HEK293 (cell line): ENCODE data around the gene CEBPE.

Source experiments
- CTCF ChIA-PET: fragments of 350-600 bp; formaldehyde crosslinking; extraction: SDS; loops from one replicate; lab custom pipeline; 2021; ENCODE audit warnings: antibody characterized with exemption; lab: Yijun Ruan, JAX
- POLR2A ChIA-PET: fragments of 300-600 bp; formaldehyde crosslinking; extraction: SDS; loops from one replicate; lab custom pipeline; 2020; ENCODE audit warnings: antibody characterized with exemption, inconsistent platforms; lab: Yijun Ruan, JAX
- H3K27ac ChIP-seq: fragments of 200-500 bp; sonication (Bioruptor generic); 2 replicates; pipeline ENCODE4 v1.5.1; 2014; ENCODE audit warnings: low read depth, low read length, control low read depth, inconsistent platforms; ENCODE audit errors: extremely low read depth
- H3K36me3 ChIP-seq, 2 experiments: fragments of 200-500 bp in 1 of 2; sonication (Bioruptor generic) in 1 of 2; 1 replicate in 1 of 2; 2 replicates in 1 of 2; pipeline ENCODE4 v1.5.1; 2014 to 2017; ENCODE audit warnings: inconsistent platforms in 2 of 2, low read length in 2 of 2; ENCODE audit not compliant: control insufficient read depth in 2 of 2, insufficient read depth in 1 of 2
- H3K4me1 ChIP-seq: fragments of 200-500 bp; sonication (Bioruptor generic); 2 replicates; pipeline ENCODE4 v1.5.1; 2014; ENCODE audit warnings: mild to moderate bottlenecking, low read length, inconsistent platforms; ENCODE audit not compliant: control insufficient read depth, insufficient read depth
- H3K4me3 ChIP-seq: 2 replicates; pipeline ENCODE4 v1.5.1; 2011; ENCODE audit warnings: low read depth, mild to moderate bottlenecking, control low read depth, low read length, moderate library complexity
- H3K9me3 ChIP-seq: fragments of 200-500 bp; sonication (Bioruptor generic); 2 replicates; pipeline ENCODE4 v1.5.1; 2014; ENCODE audit warnings: low read depth, low read length, inconsistent platforms; ENCODE audit not compliant: control insufficient read depth, insufficient read depth
- GLI2 ChIP-seq: fragments of 450-650 bp; formaldehyde crosslinking; IDR thresholded peaks from 2 replicates; pipeline ENCODE4; 2017; ENCODE audit warnings: missing biosample characterization, missing genetic modification characterization, low read depth, borderline replicate concordance
- HOXD13 ChIP-seq: sonication (generic); formaldehyde crosslinking; IDR thresholded peaks from 2 replicates; pipeline ENCODE4 v1.8.0; 2022; ENCODE audit warnings: missing genetic modification reagents, borderline replicate concordance
- KLF9 ChIP-seq: fragments of 450-650 bp; formaldehyde crosslinking; IDR thresholded peaks from 2 replicates; pipeline ENCODE4 v1.5.1; 2016; ENCODE audit warnings: missing biosample characterization, missing genetic modification characterization, low read depth
- OSR2 ChIP-seq: fragments of 450-650 bp; formaldehyde crosslinking; IDR thresholded peaks from 2 replicates; pipeline ENCODE4 v1.5.1; 2016; ENCODE audit warnings: missing biosample characterization, missing genetic modification characterization
- SP3 ChIP-seq: fragments of 450-650 bp; formaldehyde crosslinking; IDR thresholded peaks from 2 replicates; pipeline ENCODE4 v1.5.1; 2016; ENCODE audit warnings: missing biosample characterization, missing genetic modification characterization
- TCF7L2 ChIP-seq: IDR thresholded peaks from 2 replicates; pipeline ENCODE4 v1.6.1; 2011; ENCODE audit warnings: low read depth, mild to moderate bottlenecking, inconsistent platforms, low read length, moderate library complexity, borderline replicate concordance
- ZBTB20 ChIP-seq: fragments of 450-650 bp; formaldehyde crosslinking; IDR thresholded peaks from 2 replicates; pipeline ENCODE4 v1.5.1; 2016; ENCODE audit warnings: missing biosample characterization, missing genetic modification characterization
- ZNF10 ChIP-seq: fragments of 450-650 bp; formaldehyde crosslinking; IDR thresholded peaks from 2 replicates; pipeline ENCODE4 v1.5.1; 2017; ENCODE audit warnings: missing biosample characterization, missing genetic modification characterization
- ZNF112 ChIP-seq: fragments of 450-650 bp; formaldehyde crosslinking; IDR thresholded peaks from 2 replicates; pipeline ENCODE4 v1.5.0; 2017; ENCODE audit warnings: missing biosample characterization, missing genetic modification characterization
- ZNF114 ChIP-seq: fragments of 450-650 bp; formaldehyde crosslinking; IDR thresholded peaks from 2 replicates; pipeline ENCODE4 v1.5.0; 2017; ENCODE audit warnings: missing biosample characterization, missing genetic modification characterization
- ZNF202 ChIP-seq: fragments of 450-650 bp; formaldehyde crosslinking; IDR thresholded peaks from 2 replicates; pipeline ENCODE4 v1.5.1; 2016; ENCODE audit warnings: missing biosample characterization, missing genetic modification characterization, borderline replicate concordance
- ZNF248 ChIP-seq: fragments of 450-650 bp; formaldehyde crosslinking; IDR thresholded peaks from 2 replicates; pipeline ENCODE4 v1.5.1; 2017; ENCODE audit warnings: missing biosample characterization, missing genetic modification characterization
- ZNF394 ChIP-seq: fragments of 450-650 bp; formaldehyde crosslinking; IDR thresholded peaks from 2 replicates; pipeline ENCODE4 v1.5.1; 2016; ENCODE audit warnings: missing biosample characterization, missing genetic modification characterization, mild to moderate bottlenecking, moderate library complexity, borderline replicate concordance
- ZNF510 ChIP-seq: fragments of 450-650 bp; formaldehyde crosslinking; IDR thresholded peaks from 2 replicates; pipeline ENCODE4 v1.5.1; 2018; ENCODE audit warnings: mild to moderate bottlenecking, missing genetic modification characterization, missing biosample characterization; ENCODE audit not compliant: insufficient replicate concordance
- ZNF530 ChIP-seq: fragments of 450-650 bp; formaldehyde crosslinking; IDR thresholded peaks from 2 replicates; pipeline ENCODE4 v1.5.1; 2016; ENCODE audit warnings: low read depth, missing biosample characterization, missing genetic modification characterization
- ZNF626 ChIP-seq: fragments of 450-650 bp; sonication (Bioruptor Pico); formaldehyde crosslinking; IDR thresholded peaks from 2 replicates; pipeline ENCODE4 v1.5.1; 2018; ENCODE audit warnings: missing biosample characterization, missing genetic modification characterization, inconsistent platforms
- TF ChIP-seq, protein P1 (sequence below): fragments of 450-650 bp; formaldehyde crosslinking; IDR thresholded peaks from 2 replicates; pipeline ENCODE4 v1.5.1; 2016; ENCODE audit warnings: missing biosample characterization, missing genetic modification characterization, low read depth
- TF ChIP-seq, protein P2 (sequence below): fragments of 450-650 bp; formaldehyde crosslinking; IDR thresholded peaks from 2 replicates; pipeline ENCODE4 v1.5.1; 2017; ENCODE audit warnings: missing biosample characterization, mild to moderate bottlenecking, missing genetic modification characterization, moderate library complexity
- TF ChIP-seq, protein P3 (sequence below): fragments of 450-650 bp; formaldehyde crosslinking; conservative IDR thresholded peaks from 2 replicates; pipeline ENCODE4 v1.5.1; 2016; ENCODE audit warnings: low read depth, missing biosample characterization, missing genetic modification characterization
- TF ChIP-seq, protein P4 (sequence below): fragments of 450-650 bp; formaldehyde crosslinking; IDR thresholded peaks from 2 replicates; pipeline ENCODE4 v1.5.1; 2016; ENCODE audit warnings: missing biosample characterization, missing genetic modification characterization, borderline replicate concordance

Gene CEBPE

GRCh38 chr14:23093104-23093503 lies 26.0 kb downstream of the CEBPE start (continued):
- no peak for TF ChIP-seq ZNF112 (tag by site-specific recombination)
- no peak for TF ChIP-seq ZNF10 (tag by site-specific recombination)

DNA sequence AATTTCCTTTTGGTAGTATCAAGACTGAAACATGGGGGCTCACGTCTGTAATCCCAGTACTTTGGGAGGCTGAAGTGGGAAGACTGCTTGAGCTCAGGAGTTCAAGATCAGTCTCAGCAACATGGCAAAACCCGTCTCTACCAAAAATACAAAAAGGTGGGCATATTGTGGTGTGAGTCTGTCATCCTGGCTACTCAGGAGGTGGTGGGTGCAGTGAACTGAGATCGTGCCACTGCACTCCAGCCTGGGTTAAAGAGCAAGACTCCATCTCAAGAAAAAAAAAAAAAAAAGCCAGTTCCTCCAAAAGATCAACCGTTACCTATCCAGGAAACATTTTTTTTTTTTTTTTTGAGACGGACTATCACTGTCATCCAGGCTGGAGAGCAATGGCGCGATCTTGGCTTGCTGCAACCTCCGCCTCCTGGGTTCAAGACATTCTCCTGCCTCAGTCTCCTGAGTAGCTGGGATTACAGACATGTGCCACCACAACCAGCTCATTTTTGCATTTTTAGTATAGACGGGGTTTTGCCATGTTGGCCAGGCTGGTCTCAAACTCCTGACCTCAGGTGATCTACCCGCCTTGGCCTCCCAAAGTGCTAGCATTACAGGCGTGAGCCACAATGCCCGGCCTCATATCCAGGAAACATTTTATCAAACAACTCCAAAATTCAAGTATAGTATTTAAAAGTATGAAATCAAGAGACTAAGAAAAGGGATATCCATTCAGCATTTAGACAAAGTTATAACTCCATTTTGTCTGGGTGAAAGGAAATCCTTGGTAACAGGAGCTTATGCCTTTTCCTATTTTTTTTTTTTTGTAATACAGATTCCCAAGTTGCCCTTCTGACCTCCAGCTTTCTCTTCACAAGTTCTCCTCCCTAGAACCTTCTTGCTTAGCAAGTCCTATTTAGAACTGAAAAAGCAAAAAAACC lies 27.5 kb downstream of the CEBPE start:
- POLR2A ChIA-PET = interaction anchor here (0.7 kb wide), 1 partner anchor 195 kb away, joined by 5 read pairs; no protein-coding TSS in a partner anchor
- no peaks in the 10 kb centered on the region for H3K9me3 ChIP-seq
- H3K36me3 ChIP-seq = peaks cover 53 to 66% of the 10 kb centered on the region in 2 experiments
- no peak overlapping the region for H3K4me3 ChIP-seq
- CTCF ChIA-PET = interaction anchor here (0.6 to 5.9 kb wide), 7 partner anchors 11 to 32 kb away, joined by 3 to 49 read pairs (median 3); no protein-coding TSS in a partner anchor
- peaks cover 8% of the 10 kb centered on the region; the same call in 1 of the 2 replicates for H3K4me1 ChIP-seq
- TF ChIP-seq HOXD13 (CRISPR knock-in tag) = no peak
- peak; percentile 56 for TF ChIP-seq ZBTB20 (tag by site-specific recombination)
- H3K27ac ChIP-seq = no peak overlapping the region

DNA sequence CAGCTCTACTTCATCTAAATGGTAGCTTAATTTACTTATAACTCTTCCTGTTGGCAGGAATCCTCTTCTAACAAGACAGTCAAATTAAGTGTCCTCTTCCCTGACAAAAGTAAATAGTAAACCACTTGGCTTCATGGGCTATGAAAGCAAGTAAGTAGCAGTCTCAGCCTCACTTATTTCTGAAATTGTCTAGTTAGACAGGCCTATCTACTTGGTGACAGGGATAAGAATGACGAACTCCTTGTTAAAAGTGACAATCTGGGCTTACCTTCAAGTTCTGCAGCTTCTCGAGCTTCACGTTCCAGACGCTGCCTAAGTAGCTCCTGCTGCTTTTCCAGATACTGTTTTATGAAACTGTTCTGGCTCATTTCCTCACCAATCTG lies 28.8 kb downstream of the CEBPE start:
- Histone ChIP-seq H3K9me3 (no peaks in the 10 kb centered on the region), H3K4me1 (peaks cover 7% of the 10 kb centered on the region; the same call in 1 of the 2 replicates), H3K4me3 (no peak overlapping the region), H3K27ac (no peak overlapping the region), H3K36me3 (peaks cover 61 to 79% of the 10 kb centered on the region in 2 experiments)
- POLR2A ChIA-PET = no interaction called here
- CTCF ChIA-PET = interaction anchor here (0.7 to 5.9 kb wide), 4 partner anchors 9 to 22 kb away, joined by 3 to 49 read pairs (median 14); no protein-coding TSS in a partner anchor
- TF ChIP-seq ZNF394 (tag by site-specific recombination) (no peak), OSR2 (tag by site-specific recombination) (no peak), ZNF626 (no peak), ZNF114 (no peak), KLF9 (no peak), ZNF248 (tag by site-specific recombination) (no peak), SP3 (tag by site-specific recombination) (no peak), ZNF530 (no peak), TCF7L2 (no peak), ZNF202 (no peak), GLI2 (tag by site-specific recombination) (no peak), ZNF510 (tag by site-specific recombination) (no peak)
- TF ChIP-seq, protein P1, sequence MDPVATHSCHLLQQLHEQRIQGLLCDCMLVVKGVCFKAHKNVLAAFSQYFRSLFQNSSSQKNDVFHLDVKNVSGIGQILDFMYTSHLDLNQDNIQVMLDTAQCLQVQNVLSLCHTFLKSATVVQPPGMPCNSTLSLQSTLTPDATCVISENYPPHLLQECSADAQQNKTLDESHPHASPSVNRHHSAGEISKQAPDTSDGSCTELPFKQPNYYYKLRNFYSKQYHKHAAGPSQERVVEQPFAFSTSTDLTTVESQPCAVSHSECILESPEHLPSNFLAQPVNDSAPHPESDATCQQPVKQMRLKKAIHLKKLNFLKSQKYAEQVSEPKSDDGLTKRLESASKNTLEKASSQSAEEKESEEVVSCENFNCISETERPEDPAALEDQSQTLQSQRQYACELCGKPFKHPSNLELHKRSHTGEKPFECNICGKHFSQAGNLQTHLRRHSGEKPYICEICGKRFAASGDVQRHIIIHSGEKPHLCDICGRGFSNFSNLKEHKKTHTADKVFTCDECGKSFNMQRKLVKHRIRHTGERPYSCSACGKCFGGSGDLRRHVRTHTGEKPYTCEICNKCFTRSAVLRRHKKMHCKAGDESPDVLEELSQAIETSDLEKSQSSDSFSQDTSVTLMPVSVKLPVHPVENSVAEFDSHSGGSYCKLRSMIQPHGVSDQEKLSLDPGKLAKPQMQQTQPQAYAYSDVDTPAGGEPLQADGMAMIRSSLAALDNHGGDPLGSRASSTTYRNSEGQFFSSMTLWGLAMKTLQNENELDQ (tag by site-specific recombination) = no peak
- TF ChIP-seq, protein P2, sequence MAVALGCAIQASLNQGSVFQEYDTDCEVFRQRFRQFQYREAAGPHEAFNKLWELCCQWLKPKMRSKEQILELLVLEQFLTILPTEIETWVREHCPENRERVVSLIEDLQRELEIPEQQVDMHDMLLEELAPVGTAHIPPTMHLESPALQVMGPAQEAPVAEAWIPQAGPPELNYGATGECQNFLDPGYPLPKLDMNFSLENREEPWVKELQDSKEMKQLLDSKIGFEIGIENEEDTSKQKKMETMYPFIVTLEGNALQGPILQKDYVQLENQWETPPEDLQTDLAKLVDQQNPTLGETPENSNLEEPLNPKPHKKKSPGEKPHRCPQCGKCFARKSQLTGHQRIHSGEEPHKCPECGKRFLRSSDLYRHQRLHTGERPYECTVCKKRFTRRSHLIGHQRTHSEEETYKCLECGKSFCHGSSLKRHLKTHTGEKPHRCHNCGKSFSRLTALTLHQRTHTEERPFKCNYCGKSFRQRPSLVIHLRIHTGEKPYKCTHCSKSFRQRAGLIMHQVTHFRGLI (tag by site-specific recombination) = no peak
- TF ChIP-seq, protein P3, sequence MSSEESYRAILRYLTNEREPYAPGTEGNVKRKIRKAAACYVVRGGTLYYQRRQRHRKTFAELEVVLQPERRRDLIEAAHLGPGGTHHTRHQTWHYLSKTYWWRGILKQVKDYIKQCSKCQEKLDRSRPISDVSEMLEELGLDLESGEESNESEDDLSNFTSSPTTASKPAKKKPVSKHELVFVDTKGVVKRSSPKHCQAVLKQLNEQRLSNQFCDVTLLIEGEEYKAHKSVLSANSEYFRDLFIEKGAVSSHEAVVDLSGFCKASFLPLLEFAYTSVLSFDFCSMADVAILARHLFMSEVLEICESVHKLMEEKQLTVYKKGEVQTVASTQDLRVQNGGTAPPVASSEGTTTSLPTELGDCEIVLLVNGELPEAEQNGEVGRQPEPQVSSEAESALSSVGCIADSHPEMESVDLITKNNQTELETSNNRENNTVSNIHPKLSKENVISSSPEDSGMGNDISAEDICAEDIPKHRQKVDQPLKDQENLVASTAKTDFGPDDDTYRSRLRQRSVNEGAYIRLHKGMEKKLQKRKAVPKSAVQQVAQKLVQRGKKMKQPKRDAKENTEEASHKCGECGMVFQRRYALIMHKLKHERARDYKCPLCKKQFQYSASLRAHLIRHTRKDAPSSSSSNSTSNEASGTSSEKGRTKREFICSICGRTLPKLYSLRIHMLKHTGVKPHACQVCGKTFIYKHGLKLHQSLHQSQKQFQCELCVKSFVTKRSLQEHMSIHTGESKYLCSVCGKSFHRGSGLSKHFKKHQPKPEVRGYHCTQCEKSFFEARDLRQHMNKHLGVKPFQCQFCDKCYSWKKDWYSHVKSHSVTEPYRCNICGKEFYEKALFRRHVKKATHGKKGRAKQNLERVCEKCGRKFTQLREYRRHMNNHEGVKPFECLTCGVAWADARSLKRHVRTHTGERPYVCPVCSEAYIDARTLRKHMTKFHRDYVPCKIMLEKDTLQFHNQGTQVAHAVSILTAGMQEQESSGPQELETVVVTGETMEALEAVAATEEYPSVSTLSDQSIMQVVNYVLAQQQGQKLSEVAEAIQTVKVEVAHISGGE (tag by site-specific recombination) = no peak
- TF ChIP-seq, protein P4, sequence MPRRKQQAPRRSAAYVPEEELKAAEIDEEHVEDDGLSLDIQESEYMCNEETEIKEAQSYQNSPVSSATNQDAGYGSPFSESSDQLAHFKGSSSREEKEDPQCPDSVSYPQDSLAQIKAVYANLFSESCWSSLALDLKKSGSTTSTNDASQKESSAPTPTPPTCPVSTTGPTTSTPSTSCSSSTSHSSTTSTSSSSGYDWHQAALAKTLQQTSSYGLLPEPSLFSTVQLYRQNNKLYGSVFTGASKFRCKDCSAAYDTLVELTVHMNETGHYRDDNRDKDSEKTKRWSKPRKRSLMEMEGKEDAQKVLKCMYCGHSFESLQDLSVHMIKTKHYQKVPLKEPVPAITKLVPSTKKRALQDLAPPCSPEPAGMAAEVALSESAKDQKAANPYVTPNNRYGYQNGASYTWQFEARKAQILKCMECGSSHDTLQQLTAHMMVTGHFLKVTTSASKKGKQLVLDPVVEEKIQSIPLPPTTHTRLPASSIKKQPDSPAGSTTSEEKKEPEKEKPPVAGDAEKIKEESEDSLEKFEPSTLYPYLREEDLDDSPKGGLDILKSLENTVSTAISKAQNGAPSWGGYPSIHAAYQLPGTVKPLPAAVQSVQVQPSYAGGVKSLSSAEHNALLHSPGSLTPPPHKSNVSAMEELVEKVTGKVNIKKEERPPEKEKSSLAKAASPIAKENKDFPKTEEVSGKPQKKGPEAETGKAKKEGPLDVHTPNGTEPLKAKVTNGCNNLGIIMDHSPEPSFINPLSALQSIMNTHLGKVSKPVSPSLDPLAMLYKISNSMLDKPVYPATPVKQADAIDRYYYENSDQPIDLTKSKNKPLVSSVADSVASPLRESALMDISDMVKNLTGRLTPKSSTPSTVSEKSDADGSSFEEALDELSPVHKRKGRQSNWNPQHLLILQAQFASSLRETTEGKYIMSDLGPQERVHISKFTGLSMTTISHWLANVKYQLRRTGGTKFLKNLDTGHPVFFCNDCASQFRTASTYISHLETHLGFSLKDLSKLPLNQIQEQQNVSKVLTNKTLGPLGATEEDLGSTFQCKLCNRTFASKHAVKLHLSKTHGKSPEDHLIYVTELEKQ (tag by site-specific recombination) = no peak
